HG02610 (cell line): ENCODE data around the gene BRIP1.

Source experiments
- ATAC-seq: cut with Tn5 transposase; IDR thresholded peaks from one replicate; pipeline ENCODE4 v1.9.1; 2021; ENCODE audit warnings: mild to moderate bottlenecking, moderate library complexity; ENCODE audit not compliant: unreplicated experiment

Gene BRIP1

DNA sequence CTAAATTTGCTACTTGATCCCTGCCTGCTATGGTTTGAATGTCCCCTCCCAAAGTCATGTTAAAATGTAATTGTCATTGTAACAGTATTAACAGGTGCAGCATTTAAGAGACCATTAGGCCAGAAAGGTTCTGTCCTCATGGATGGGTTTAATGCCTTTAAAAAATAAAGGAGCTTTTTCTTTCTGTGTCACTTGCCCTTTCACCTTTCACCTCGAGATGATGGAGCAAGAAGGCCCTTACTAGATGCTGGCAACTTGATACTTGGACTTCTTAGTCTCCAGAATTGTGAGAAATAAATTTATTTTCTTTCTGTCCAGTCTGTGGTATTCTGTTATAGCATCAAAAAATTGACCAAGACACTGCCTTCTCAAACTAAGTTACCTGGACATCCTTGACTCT lies 98.5 kb downstream of the BRIP1 start:
- no peak for ATAC-seq

DNA sequence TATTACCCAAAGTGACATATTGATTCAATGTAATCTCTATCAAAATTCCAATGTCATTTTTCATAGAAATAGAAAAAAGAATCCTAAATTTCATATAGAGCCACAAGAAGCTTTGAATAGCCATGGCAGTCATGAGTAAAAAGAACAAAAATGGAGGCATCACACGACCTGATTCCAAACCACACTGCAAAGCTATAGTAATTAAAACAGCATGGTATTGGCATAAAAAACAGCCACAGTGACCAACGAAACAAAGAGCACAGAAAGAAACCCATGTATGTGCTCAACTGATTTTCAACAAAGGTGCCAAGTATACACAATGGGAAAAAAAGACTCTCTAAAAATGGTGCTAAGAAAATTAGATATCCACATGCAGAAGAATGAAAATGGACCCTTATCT lies 101.5 kb downstream of the BRIP1 start:
- no peak for ATAC-seq

DNA sequence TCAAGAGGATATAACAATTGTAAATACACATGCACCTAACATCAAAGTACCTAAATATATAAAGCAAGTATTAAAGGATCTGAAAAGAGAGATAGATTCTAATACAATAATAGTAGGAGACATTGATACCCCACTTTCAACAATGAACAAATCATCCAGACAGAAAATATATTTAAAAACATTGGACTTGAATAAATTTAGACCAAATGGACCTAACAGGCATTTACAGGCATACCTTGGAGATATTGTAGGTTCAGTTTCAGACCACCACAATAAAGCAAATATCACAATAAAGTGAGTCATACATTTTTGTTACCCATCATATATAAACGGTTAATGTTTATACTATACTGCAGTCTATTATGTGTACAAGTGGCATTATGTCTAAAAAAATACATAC lies 104.0 kb downstream of the BRIP1 start:
- no peak for ATAC-seq

DNA sequence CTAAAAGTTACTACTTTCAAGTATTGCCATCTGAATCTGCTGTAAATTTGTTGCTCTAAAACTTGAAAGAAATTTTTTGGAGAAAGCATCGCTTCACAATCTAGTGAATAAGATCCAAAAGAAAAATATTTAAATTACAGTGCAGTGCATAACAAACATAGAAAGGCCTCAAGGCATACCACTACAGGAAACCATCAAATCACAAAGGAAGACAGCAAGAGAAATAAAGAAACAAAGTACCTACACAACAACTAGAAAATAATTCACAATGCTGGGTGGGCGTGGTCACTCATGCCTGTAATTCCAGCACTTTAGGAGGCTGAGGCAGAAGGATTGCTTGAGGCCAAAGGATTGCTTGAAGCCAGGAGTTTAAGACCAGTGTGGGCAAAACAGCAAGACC lies 104.9 kb downstream of the BRIP1 start:
- ATAC-seq: no peak

DNA sequence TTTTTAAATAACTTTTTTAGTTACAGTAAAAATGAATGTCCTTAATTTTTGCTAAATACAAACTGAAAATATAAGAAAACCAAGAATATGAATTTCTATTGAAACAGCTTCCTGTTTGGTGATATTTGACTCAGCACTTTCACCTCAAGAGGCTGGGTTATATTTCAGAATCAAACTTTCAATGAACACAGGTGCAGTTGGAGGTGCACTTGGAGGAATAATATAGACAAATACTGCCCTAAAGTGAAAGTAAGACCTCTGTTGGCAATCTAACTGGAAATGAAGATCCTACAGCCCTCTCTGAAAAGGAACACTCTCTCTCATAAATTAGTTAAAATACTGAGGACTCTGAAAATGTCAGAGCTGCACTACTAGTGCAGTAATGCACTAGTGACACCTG lies 106.2 kb downstream of the BRIP1 start:
- ATAC-seq: peak; percentile 60

DNA sequence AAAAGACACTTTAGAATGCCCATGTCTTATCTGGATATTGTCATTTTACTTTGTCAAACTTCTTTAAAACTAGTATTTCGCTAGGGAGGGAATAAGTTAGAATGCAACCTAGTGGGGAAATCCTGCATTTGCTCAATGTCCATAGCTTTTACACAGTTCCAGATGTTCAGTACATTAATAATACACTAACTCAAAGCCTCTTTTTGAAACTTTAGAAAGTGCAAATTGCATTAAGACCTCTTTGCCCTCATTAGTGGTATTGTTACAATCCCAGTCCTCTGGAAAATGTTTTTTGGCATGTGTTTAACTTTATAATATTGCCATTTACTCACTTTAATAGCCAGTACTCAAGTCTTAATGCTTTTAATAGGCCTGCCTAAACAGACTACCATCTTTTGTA lies 106.8 kb downstream of the BRIP1 start:
- ATAC-seq: no peak

DNA sequence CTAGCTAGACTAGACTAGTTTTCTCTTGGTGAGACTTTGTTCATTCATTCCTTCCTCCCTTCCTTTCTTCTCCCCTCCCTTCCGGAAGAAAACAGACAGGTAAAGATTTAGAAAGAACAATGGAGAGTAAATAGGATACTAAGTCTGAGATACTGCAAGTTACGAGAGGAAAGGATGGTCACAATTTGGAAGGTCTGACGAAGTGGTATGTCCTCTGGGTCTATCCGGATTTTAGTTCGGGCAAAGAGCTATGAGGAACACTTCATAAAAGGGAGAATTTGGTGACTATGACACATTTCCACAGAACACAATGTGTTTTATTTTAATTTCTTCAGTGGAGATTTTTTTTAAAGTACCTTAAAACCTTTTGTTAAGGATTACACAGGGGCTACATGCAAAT lies 107.7 kb downstream of the BRIP1 start:
- ATAC-seq: no peak

DNA sequence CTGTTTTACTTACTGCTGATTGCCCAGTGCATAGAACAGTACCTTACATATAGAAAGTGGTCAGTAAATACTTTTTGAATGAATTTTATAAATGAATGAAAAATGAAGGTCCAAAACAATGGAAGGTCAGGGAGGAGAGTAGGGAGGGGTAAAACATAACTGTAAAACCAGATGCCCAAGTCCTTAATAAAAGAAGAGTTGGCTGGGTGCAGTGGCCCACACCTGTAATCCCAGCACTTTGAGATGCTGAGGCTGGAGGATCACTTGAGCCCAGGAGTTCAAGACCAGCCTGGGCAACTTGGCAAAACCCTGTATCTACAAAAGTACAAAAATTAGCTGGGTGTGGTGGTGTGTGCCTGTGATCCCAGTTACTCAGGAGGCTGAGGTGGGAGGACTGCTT lies 108.2 kb downstream of the BRIP1 start:
- ATAC-seq: no peak

DNA sequence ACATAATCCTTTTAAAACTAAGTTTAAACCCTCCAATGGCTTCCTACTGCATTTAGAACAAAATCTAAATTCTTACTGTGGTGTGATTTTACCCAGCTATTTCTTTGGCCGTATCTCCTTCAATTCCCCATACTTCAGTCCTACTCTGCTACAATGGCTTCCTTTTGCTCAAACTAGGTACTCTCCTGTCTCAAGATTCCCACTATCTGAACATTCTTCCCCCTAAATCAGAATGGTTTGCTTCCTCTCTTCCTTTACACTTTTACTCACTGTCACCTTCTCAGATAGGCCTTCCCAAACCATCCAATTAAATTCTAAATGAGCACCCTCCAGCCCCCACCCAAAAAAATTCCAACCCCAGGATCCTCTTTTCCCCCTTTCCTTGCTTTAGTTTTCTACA lies 109.2 kb downstream of the BRIP1 start:
- ATAC-seq: no peak

DNA sequence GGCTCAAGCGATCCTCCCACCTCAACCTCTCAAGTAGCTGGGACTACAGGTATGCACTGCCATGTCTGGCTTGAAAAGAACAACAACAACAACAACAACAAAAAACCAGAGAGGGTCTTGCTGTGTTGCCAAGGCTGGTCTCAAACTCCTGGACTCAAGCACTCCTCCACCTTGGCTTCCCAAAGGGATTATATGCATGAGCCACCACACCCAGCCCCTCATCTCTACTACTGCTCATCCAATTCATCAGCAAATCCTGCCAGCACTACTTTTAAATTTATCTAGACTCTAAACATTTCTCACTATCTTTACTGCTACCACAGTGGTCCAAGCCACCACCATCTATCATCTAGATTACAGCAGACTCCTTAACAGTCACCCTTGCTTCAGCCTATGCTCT lies 109.6 kb downstream of the BRIP1 start:
- no peak for ATAC-seq

DNA sequence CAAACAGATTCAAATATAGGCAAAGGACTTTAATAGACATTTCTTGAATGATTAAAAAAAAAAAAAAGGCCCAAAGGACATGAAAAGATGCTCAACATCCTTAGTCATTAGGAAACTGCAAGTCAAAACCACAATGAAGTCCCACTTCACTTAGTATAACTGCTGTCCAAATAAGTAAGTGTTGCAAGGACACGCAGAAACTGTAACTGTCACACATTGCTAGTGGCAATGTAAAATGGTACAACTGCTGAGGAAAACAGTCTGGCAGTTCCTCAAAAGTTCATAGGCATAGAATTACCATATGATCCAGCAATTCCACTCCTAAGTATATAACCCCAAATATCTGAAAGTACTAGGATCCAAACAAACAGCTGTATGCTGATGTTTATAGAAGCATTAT lies 112.7 kb downstream of the BRIP1 start:
- peak; percentile 82 for ATAC-seq

DNA sequence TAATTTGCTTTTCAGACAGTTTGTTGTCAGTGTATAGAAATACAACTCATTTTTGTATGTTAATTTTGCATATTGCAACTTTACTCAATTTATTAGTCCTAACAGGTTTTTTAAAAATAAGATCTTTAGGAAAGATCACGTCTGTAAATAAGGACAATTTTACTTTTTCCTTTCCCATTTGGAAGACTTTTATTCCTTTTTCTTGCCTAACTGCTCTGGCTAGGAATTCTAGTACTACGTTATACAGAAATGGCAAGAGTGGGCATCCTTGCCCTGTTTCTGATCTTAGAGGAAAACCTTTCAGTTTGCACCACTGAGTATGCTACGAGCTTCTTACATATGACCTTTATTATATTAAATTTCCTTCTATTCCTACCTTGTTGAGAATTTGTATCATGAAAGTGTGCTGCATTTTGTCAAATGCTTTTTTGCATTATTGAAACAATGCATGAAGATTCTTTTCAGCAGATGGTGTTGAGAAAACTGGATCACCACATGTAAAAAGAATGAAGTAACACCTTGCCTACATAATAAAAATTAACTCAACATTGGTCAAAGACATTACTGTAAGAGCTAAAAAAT lies 113.4 kb downstream of the BRIP1 start:
- ATAC-seq: no peak

DNA sequence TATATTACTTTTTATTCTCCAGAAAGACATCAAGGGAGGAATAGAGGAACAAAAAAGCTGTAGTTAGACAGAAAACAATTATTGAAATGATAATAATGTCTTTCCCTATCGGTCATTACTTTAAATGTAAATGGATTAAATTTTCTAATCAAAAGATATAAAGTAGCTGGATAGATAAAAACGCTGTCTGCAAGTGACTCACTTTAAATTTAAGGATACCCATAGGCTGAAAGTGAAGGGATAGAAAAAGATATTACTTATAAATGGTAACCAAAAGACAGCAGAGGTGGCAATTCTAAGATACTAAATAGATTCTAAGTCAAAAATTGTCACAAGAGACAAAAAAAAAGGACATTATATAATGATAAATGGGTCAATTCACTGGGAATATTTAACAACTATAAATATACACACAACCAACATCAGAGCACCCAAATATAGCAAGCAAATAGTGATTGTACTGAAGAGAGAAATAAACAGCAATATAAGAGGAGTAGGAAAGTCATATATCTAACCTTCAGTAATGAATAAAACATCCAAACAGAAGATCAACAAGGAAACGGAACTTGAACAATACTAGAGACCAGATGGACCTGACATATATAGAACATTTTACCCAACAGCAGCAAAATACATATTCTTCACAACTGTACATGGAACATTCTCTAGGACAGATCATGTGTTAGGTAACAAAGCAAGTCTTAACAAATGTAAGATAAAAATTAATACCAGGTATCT lies 116.9 kb downstream of the BRIP1 start:
- no peak for ATAC-seq

DNA sequence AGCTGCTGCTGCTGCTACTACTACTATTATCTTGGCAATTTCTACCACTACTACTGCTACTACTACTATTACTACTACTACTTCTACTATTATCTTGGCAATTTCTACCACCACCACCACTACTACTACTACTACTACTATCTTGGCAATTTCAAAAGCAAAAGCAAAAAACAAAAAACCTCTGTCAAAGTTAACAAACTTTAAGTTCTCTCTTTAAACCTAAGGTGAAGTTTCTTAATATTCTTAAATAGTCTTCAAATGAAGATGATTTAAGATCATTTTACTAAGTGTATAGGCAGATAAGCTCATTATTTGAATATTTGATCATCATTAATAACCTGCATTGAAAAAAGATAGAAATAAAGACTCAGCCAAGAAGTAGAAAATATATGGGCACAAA lies 118.5 kb downstream of the BRIP1 start:
- ATAC-seq: no peak

DNA sequence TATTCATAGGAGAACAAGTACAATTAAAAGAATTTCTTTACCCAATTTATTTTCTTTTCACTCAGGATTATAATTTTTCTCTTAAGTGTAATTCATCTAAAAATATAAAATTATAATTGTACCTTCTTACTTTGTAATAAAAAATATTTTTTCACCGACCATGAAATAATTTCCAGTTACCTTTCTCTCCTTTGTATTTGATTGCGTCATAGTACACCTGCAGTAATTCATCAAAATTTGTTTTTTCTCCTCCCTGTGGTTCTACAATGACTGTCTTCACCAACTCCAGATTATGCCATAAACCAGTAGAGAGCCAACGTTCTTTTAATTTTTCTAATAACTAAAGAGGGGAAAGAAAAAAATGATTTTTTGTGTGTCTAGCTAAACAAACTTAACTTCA lies 119.1 kb downstream of the BRIP1 start:
- ATAC-seq: no peak

DNA sequence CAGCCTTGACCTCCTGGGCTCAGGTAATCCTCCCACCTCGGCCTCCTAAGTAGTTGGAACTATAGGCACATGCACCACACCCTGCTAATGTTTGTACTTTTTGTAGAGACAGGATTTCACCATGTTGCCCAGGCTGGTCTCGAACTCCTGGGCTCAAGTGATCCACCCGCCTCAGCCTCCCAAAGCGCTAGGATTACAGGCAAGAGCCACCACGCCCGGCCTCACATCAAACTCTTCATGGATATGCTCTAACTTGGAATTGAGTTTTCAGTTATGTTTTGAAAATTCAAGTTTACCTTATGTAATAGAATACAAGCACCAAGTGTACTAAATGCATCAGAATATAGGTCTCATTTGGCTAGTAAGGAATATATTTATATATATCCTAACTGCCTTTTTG lies 119.6 kb downstream of the BRIP1 start:
- ATAC-seq: no peak

DNA sequence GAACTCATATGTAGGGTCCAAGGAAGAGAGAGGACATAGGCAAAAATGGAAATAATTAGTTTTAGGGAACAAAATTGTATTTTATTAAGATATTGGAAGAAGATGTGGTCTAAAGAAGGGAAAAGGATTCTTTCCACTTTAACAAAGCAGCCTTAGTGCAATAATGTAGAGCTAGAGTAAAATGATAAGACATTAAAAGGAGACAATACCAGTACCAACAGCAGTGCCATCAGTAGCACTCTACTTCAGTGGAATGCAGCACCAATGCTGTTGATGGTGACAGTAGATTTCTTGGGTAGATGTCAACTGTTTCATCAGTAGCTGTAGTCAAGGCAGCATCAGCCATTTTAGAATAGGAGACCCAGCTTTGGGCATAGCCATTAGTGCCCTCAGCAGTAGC lies 124.3 kb downstream of the BRIP1 start:
- ATAC-seq: no peak

DNA sequence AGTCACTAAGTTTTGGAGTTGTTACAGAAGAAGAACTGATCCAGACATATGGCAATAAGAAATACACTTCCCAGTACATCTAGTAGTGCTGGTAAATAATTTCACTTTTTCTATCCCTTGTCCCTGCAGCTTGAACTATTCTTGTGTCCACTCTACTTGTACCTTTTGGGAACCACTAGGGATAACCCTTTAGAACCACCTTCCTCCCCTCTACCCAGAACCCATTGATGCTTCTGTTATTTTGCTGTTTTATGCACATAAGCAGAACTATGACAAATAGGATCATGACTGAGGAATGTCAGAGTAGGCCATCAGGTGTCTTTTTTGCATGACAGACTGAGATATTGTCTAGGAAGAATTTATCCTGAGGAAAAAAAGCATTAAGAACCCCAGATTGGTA lies 125.1 kb downstream of the BRIP1 start:
- no peak for ATAC-seq

DNA sequence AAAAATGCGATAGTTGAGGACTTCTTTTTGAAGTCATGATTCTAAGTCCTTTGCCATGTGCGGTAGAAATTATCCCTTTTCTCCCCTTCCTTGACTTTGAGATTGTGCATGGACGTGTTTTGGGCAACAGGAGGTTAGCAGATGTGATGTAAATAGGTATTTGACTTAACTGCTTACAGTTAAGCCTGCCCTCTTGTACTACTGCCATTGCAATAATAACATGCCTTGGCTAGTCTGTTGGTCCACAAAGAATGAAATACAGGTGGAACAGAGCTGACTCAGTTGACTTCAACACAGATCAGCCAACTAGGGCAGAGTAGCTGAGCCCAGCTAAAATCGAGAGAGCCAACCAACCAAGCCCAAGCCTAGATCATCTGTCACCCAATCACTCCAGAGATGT lies 125.5 kb downstream of the BRIP1 start:
- no peak for ATAC-seq

DNA sequence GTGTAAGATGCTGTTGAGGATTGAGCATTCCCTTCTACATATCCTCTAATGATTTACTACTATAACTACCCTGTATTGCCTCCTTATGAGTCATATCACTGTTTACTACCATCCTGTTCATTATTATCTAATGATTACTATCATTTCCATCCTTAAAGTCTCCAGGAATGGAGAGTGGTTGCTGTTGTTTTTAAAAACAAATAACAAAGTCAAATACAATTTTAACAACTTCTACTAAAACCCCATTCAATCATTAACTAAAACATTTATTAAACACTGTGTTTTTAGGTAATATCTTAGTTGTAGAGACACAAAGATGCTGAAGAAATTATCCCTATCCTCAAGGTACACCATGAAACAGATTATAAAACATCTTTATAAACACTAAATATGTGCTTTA lies 126.9 kb downstream of the BRIP1 start:
- no peak for ATAC-seq

DNA sequence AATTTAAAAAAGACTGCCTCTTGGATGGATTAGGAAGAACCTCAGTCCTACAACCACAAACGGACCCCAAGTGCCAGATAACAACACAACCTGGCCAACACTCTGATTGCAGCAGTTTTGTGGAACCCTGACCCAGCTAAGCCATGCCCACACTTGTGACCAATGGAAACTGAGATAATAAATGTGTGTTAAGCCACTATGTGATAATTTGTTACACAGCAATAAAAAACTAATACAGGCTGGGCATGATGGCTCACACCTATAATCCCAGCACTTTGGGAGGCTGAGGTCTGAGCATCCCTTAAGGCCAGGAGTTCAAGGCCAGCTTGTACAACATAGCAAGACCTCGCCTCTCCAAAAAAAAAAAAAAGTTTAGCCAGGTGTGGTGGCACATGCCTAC lies 127.5 kb downstream of the BRIP1 start:
- ATAC-seq: no peak

DNA sequence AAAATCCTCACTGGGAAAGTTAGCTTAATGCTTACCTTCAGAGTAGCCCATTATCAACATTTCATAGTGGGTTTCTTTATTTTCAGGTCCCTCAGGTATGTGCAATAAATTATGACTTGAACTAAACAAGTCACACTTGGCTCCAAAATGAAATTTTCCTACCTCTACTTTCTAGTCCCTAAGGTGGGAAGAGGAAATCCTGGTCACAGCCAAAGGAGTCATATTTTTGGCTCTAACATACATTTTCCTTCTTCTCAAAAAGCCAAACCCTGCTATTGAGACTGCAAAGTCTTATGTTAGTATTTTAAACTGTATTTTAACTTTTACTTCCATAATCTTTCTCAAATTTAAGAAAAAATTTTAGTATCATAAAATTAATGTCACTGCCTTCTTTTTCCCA lies 128.9 kb downstream of the BRIP1 start:
- ATAC-seq: no peak

DNA sequence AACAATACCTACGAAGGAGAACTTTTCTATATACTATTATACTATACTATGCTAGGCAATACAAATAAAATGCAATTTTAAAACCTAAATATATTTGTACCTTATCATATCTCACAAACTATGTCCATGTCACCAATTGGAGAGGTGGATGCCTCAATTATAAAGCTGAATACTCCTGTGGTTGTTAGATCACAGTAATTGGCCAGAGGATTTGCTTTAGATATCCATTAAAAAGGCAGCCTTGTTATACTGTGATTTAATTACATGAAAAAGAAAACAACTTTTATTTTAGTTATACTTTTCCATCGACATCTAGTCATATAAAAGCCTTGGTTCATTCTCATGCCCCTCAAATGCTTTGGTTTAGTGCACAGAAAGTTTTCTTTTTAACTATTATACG lies 129.3 kb downstream of the BRIP1 start:
- no peak for ATAC-seq
